Vagina (tissue), 2 donors: ENCODE data around the gene BRPF1. TPM values are rescaled to one million over a fixed set of nuclear protein-coding genes. Genes with fewer than 3 reads are reported as not detected.

ENCODE experiments used
- DNase-seq, 2 donors: peaks; one replicate each; pipeline ENCODE4 v3.0.0-alpha.2; 2017; ENCODE audit errors: extremely low spot score in 2 of 2
- H3K27ac ChIP-seq: fragments of 200-600 bp; sonication (generic); one replicate; pipeline ENCODE4 v1.5.1; 2019
- H3K27me3 ChIP-seq: fragments of 200-600 bp; sonication (generic); one replicate; pipeline ENCODE4 v1.5.1; 2019
- H3K36me3 ChIP-seq, 2 donors: fragments of 200-600 bp; sonication (generic); one replicate each; pipeline ENCODE4 v1.5.1; 2017 to 2019
- H3K4me1 ChIP-seq: fragments of 200-600 bp; sonication (generic); one replicate; pipeline ENCODE4 v1.5.1; 2019
- H3K4me3 ChIP-seq, 2 donors: fragments of 200-600 bp; sonication (generic); 1 replicate in 1 of 2; 2 replicates in 1 of 2; pipeline ENCODE4 v1.5.1; 2016 to 2019
- H3K9me3 ChIP-seq: fragments of 200-600 bp; sonication (generic); one replicate; pipeline ENCODE4 v1.5.1; 2019
- CTCF ChIP-seq, 3 experiments: fragments of 450-650 bp in 2 of 3; fragments of 200-600 bp in 1 of 3; sonication (generic) in 1 of 3; IDR thresholded peaks; one replicate each; pipeline ENCODE4 v1.5.1; 2017 to 2019; ENCODE audit warnings: antibody characterized with exemption in 3 of 3, mild to moderate bottlenecking in 2 of 3, moderate library complexity in 2 of 3
- POLR2A ChIP-seq, 2 donors: fragments of 450-650 bp; IDR thresholded peaks; one replicate each; pipeline ENCODE4 v1.6.1; 2017; ENCODE audit warnings: antibody characterized with exemption in 2 of 2, mild to moderate bottlenecking in 2 of 2, moderate library complexity in 2 of 2
- POLR2AphosphoS5 ChIP-seq, 2 donors: sonication (generic); formaldehyde crosslinking; IDR thresholded peaks; one replicate each; pipeline ENCODE4 v1.9.0; 2017; ENCODE audit warnings: antibody characterized with exemption in 2 of 2, mild to moderate bottlenecking in 2 of 2, low read depth in 1 of 2; ENCODE audit not compliant: insufficient read depth in 1 of 2
- intact Hi-C: fragments of 100-400 bp; cut with DNase I; formaldehyde crosslinking; loops from one replicate; pipeline ENCODE4 v1.15.1; 2023
- total RNA-seq: library from RNA; depleted of rRNA; stranded (reverse); fragments of >200 nt; gene quantifications from one replicate; pipeline ENCODE4 v1.2.3, GENCODE V29; 2016

The BRPF1 gene
- total RNA-seq, 1 donor from 2014 or later, result 16.9 TPM

GRCh38 chr3:9736831-9737230 is 5.3 kb downstream of the BRPF1 start:
- Histone ChIP-seq H3K36me3 (peaks cover 10 to 45% of the 10 kb centered on the region in 2 donors), H3K27me3 (no peaks in the 10 kb centered on the region), H3K9me3 (no peaks in the 10 kb centered on the region), H3K4me1 (peaks cover 23% of the 10 kb centered on the region), H3K27ac (no peak overlapping the region), H3K4me3 (no peak overlapping the region)
- intact Hi-C loops, result loop anchor here (10.0 kb wide), 2 partner anchors 58 to 178 kb away; partner anchors contain the start of genes ARPC4, IL17RC and TADA3
- no peak for DNase-seq
- TF ChIP-seq CTCF (IDR thresholded peaks at IDR 0.05), result no peak
- TF ChIP-seq POLR2AphosphoS5 (IDR thresholded peaks at IDR 0.05; ENCODE audit: insufficient read depth in 1 of 2, low read depth in 1 of 2), result no peak
- no peak for TF ChIP-seq POLR2A (IDR thresholded peaks at IDR 0.05)

GRCh38 chr3:9739181-9739580 is 7.6 kb downstream of the BRPF1 start:
- H3K27me3 ChIP-seq, result no peaks in the 10 kb centered on the region
- intact Hi-C loops, result loop anchor here (10.0 kb wide), 2 partner anchors 56 to 176 kb away; partner anchors contain the start of genes ARPC4, IL17RC and TADA3
- no peak for TF ChIP-seq POLR2AphosphoS5 (IDR thresholded peaks at IDR 0.05; ENCODE audit: insufficient read depth in 1 of 2, low read depth in 1 of 2)
- no peak for TF ChIP-seq CTCF (IDR thresholded peaks at IDR 0.05)
- no peak for TF ChIP-seq POLR2A (IDR thresholded peaks at IDR 0.05)
- no peak overlapping the region for H3K27ac ChIP-seq
- peaks cover 10 to 69% of the 10 kb centered on the region in 2 donors for H3K36me3 ChIP-seq
- H3K4me3 ChIP-seq, result no peak overlapping the region
- no peaks in the 10 kb centered on the region for H3K9me3 ChIP-seq
- no peak for DNase-seq
- H3K4me1 ChIP-seq, result peaks cover 1% of the 10 kb centered on the region

- Histone ChIP-seq H3K4me3 (no peak overlapping the region), H3K36me3 (peaks cover 10 to 90% of the 10 kb centered on the region in 2 donors), H3K27me3 (no peaks in the 10 kb centered on the region), H3K4me1 (no peaks in the 10 kb centered on the region), H3K27ac (no peak overlapping the region), H3K9me3 (no peaks in the 10 kb centered on the region)
- no peak for DNase-seq
- intact Hi-C loops, result no loop called here
- TF ChIP-seq POLR2AphosphoS5 (IDR thresholded peaks at IDR 0.05; ENCODE audit: insufficient read depth in 1 of 2, low read depth in 1 of 2) (no peak), CTCF (IDR thresholded peaks at IDR 0.05) (no peak), POLR2A (IDR thresholded peaks at IDR 0.05) (no peak)
These were observed 11.0 kb downstream of the BRPF1 start for GRCh38 chr3:9742560-9742959.

- DNase-seq, result no peak
- TF ChIP-seq POLR2AphosphoS5 (IDR thresholded peaks at IDR 0.05; ENCODE audit: insufficient read depth in 1 of 2, low read depth in 1 of 2) (no peak), POLR2A (IDR thresholded peaks at IDR 0.05) (no peak), CTCF (IDR thresholded peaks at IDR 0.05) (no peak)
- H3K9me3 ChIP-seq, result no peaks in the 10 kb centered on the region
- peaks cover 10 to 90% of the 10 kb centered on the region in 2 donors for H3K36me3 ChIP-seq
- no peaks in the 10 kb centered on the region for H3K4me1 ChIP-seq
- no peak overlapping the region for H3K27ac ChIP-seq
- H3K4me3 ChIP-seq, result no peak overlapping the region
- no peaks in the 10 kb centered on the region for H3K27me3 ChIP-seq
- intact Hi-C loops, result no loop called here
These were observed 12.0 kb downstream of the BRPF1 start for GRCh38 chr3:9743548-9743947.

GRCh38 chr3:9744162-9744561 is 12.6 kb downstream of the BRPF1 start:
- DNase-seq, result no peak
- peaks cover 5% of the 10 kb centered on the region for H3K4me1 ChIP-seq
- H3K27me3 ChIP-seq, result no peaks in the 10 kb centered on the region
- no peak overlapping the region for H3K27ac ChIP-seq
- no peaks in the 10 kb centered on the region for H3K9me3 ChIP-seq
- intact Hi-C loops, result no loop called here
- H3K36me3 ChIP-seq, result peaks cover 7 to 83% of the 10 kb centered on the region in 2 donors
- no peak overlapping the region for H3K4me3 ChIP-seq
- TF ChIP-seq CTCF (IDR thresholded peaks at IDR 0.05) (no peak), POLR2A (IDR thresholded peaks at IDR 0.05) (no peak), POLR2AphosphoS5 (IDR thresholded peaks at IDR 0.05; ENCODE audit: insufficient read depth in 1 of 2, low read depth in 1 of 2) (no peak)
